HG03066 (cell line): ENCODE measurements around the gene MAST4.

ENCODE experiments used
- ATAC-seq: cut with Tn5 transposase; IDR thresholded peaks from one replicate; pipeline ENCODE4 v1.9.1; 2021; ENCODE audit warnings: low read depth; ENCODE audit not compliant: unreplicated experiment

Gene MAST4

DNA sequence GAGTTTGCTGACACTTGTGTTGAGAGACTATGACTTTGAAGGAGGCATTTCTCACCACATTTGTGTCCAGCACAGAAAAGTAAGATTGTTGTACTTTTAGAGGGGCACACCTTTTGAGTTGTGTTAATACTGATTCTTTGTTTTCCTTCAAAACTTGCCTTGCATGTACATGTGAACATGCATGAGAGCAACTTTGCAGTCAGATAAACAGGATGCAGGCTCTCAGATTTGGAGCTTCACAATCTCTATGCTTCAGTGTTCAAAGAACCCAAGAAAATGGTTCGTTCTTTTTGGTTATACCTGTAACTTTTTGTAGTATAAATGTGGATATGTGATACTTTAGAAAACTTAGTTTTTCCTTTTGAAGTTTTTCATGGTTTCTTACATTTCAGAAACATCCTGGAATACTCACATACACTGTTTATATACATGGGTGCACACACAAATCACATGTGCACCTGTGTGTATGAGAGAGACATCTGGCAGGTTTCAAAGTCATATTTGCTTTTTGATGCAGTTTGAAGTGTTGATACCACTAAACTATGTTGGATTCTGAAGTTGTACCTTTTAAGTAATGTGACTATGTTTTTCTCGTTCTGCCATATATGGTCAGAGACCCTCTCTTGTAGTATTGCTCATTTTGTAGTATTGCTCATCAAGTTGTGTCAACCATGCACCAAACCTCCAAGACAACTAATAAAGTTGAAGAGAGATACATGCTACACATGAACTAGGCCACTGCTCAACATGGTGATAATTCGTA, 409.7 kb downstream of the MAST4 start:
- no peak for ATAC-seq

DNA sequence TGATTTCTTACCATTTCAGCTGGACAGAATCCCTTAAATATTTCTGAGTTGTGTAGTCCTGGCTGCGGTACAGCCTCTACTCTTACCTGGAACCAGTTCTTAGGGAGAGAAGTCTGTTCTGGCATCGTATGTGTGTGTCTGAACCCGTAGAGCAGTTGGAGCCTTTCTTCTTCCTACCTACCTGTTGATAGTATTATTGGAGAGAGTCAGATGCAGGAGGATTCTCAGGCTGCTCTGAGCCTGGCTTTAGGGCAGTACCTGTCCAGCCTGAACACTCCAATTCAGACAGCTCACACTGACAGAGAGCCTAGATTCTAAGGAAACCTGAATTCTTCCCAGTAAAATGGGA, 410.3 kb downstream of the MAST4 start:
- ATAC-seq = no peak

DNA sequence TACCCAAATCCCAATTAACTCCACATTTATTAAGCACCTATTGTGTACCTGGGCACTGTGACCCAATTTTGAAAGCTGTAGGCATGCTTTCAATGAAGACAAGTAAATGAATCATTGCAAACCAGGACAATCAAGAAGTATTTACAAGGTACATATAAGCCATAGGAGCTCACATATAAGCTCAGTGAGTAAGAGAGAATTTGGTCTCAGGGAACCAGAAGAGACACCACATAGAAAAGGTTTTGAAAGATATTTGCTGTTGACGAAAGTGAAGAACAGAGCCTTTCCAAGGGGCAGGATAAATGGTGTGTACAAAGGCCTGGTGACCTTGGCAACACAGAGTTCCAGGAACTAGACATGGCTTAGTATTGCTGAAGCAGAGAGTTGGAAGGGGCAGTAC, 412.8 kb downstream of the MAST4 start:
- ATAC-seq = no peak

DNA sequence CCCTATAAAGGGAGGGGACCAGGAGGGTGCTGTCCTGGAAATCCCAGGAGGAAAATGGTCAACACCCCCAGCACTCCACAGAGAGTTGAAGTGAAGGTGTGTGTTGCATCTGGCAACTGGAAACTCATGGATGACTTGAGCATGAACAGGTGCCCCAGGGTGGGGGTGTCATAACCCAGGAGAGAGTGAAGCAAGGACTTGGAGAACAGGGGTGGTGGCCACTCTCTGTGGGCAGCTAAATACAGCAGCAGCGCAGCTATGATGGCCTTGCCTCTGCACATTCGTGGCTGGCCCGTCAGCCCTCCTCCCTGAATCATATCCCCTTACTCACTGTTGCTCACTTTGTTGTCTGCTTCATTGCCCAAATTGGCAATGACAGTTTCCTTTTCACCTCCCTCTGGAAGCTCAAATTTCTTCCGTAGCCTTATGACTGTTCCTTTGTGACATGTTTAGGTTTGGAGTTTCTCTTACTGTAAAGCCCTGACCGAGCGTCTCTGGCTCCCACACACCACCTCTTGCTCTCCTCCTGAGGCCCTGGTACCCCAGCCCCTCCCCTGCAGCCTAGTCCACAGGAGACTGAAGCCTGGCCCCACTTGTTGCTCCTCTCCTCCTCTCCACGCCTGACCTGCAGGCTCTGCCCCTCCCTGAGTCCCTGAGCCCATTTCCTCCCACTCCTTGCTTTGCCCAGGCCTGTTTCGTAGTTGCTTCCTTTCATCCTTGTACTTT, 414.7 kb downstream of the MAST4 start:
- no peak for ATAC-seq

DNA sequence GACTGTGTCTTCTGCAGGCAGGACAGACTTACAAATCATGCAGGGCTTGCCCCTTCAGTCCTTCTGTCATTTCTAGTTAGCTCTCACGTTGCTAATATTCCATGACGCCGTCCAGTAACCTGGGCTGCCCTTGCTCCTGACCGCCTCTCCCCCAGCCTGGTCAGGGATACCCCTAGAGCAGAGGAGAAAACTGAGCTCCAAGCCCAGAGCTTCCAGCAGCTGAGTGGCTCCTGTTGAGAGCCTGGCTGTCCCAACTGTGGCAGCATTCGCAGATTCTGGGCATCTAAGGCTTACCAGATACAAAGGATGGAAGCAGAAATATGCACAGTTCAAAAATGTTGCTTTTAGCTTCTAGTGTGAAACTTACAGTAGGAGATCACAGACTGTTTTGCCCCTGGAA, 415.2 kb downstream of the MAST4 start:
- ATAC-seq = no peak

DNA sequence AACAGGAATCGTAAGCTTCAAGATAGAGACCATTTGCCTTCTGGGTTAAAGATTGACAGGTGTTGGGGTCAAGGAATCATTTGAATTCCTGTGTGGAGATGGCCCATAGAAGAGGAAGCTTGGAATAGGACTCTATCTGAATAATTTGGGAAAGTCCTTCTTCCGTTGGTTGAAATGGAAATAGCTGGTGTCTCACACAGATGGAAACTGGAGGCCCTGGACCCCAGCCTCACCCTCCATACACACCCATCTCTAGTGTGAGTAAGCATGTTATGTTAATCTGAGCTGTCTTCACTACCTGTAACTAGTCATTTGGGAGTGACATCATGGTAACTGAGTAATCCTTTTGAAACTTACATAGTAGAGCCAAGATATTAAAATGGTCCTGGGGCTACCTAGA, 416.0 kb downstream of the MAST4 start:
- no peak for ATAC-seq

DNA sequence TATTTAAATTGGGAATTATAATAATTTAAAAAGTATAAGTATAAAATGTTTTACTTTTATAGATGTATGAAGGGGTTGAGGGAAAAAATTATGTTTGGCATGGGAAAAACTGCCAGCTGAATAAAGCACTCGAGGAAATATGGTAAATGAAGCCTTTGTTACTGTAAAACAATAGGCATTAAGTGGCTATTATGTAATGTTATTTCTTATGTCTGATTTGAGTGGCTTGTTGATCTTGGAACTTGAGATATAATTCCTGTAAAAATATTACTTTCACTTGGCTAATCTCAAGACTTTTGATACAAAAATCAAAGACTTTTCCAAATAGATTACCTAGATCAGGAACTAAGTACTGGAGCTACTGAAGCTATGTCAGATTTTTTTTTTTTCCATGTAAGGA, 417.5 kb downstream of the MAST4 start:
- no peak for ATAC-seq

DNA sequence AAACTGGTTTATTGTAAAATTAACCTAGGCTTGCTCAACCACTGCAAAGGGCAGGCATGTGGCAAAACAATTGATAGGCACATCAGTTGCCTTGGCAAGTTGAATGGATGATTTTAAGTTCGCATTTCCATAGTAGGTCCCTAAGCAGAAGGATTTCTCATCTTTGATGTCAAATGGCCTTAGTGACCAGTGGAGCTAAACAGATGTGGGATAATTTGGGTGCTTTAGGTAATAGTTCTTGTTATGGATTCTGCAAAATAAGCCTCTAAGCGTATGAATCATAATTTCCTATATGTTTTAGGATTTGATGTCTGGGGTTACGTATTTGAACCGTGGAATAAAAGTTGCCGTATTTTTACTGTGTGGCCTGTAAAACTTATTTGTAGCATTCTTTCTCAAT, 418.0 kb downstream of the MAST4 start:
- ATAC-seq = no peak

DNA sequence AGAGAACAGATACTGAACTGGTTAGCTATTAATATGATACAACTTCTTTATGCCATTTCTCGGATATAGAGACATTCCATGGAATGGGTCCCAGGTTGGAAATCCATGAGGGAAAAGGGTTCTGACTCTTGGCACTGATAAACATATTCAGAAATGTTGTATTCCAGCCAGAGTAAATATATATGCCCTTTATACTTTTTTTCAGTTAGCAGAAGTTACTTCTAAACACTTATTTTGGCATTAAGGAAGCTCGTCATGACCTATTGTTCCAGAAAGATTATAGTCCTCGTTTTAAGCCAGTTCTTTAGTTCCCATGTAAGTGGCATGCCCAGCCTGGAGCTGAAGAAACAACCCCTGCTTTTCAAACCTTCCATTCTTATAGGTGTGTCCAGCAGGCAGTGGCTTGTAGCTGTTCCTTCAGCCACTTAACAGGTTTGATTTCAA, 418.8 kb downstream of the MAST4 start:
- ATAC-seq = no peak

DNA sequence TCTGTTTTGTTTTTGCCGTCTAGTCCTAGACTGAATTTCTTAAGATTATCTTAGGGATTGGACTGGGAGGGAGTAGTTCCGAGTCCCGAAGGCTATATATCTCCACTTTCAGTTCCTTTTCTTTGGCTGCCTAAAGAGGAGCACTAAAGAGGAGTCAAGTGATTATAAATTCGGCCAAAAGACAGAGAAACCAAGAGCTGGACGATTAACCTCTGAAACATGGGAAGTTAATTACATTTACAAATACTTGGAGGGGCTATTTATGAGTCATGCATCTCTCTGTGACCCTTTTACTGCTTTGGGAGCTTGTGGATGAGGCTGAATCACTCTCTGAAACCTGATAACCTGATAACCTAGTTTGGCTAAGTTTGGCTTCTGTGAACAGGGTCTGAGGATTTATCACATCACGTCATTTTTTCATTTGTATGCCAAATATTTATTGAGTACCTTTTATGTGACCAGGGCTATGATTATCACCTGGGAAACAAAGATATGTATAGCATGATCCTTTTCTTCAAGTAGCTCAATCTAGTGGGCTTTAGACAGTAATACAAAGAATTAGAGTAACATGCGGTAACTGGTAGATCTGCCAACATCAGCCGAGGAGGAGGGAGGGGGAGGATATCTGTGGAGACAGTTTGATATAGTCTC, 419.5 kb downstream of the MAST4 start:
- no peak for ATAC-seq

DNA sequence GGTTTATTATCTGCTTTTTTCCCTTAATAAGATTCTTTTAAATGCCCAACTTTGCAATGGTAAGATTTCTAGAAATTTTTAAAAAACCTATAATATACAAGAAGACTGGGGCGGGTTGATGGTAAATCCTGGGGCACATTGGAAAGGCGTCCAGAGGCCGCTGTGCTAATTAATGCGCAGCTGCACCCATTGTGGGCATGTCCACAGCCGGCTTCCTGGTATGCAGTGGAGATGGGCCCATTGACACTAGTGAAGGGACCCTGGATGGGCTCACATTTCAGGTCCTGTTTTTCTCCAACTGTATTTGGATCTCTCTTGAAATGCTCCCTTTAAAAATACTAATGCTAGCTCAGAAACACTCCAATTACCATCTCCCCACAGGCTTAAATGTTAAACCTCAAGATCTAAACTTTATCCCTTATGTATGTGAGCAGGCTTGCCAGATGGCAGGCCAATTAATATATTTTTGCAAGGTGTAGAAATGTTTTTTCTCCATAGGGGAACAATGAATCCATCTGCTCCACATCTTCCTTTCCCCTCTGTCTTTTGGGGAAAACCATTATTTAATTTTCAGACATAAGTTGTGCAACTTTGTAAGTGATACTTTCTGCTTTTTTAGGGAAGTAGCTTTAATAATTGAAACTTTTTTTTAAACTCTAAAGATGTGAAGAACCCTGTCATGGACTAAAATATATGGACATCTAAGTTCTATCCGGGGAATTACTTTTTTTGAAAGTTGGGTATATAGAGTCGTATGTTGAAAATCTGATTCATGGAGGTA, 423.1 kb downstream of the MAST4 start:
- ATAC-seq = no peak

DNA sequence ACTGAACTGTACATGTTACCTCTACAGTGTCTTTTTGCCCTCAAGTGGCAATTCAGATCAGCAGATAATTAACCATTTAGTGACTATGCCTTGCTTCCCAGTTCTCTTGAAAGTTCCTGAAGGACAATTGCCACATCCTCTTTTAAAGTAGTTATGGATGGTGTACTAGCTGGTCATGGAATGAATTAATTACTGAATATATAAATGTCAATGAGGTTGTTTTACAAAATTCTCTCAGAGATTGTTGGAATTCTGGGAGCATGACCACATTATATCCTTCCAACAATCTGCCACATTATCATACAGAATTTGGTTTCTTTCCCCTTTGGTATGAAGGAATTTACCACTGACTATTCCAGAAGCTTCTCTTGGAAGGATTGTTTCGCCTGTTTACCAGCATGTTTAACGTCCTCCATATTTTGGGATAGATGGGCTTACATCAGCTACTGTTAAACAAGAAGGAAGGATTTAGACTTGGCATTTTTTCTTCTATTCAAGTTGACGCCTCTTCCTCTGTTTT, 424.0 kb downstream of the MAST4 start:
- ATAC-seq = no peak

DNA sequence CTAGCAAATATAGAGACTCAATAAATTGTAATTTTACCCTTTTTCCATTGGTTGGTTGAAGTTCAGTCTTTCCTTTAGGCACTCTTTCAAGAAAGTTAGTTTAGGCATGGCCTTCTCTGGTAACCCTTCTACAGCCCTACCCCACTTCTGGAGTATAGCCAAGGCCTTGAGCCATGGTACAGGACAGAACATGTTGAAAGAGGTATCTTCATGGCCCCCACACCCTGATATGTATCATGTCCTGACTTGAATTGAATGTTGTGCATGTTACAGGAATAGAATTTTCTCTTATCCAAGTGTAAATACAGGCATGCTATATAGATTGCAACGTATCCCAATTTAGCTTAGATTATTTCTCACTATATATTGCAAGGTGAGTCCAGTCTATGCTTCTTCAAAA, 424.8 kb downstream of the MAST4 start:
- no peak for ATAC-seq

DNA sequence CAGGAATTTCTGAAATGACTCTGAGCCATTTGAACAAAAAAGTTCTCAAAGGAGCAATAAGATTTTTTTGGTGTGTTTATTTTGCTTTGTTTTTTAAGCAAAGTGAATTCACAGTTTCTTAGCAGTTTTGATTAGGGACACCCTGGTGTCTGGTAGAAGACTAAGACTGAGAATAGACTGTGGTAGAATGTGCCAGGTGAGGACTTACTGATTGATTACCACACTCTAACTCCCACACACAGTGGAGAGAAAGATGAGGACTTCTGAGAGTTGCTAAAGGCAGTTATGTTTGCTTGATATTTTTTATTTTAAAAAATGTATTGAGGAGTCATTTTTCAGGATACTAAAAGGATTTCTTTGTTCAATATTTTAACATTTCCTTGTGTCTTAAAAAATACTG, 425.3 kb downstream of the MAST4 start:
- no peak for ATAC-seq

DNA sequence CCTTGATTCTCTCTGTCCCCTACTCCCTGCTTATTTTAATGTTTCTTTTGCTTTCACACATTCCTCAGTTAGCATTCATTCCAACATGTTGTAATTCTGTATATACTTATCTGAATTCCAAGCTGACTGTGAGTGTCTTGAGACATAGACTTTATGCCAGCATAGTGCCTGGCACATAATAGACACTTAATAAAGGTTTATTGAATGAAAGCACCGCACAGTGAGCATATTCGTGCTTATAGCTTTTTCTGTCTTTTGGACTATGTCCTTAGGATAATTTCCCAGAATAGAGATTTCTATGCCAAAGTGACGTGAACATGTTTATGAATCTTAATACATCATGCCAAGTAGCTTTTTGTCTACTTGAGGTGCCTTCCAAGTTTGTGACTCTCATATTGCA, 425.8 kb downstream of the MAST4 start:
- no peak for ATAC-seq

DNA sequence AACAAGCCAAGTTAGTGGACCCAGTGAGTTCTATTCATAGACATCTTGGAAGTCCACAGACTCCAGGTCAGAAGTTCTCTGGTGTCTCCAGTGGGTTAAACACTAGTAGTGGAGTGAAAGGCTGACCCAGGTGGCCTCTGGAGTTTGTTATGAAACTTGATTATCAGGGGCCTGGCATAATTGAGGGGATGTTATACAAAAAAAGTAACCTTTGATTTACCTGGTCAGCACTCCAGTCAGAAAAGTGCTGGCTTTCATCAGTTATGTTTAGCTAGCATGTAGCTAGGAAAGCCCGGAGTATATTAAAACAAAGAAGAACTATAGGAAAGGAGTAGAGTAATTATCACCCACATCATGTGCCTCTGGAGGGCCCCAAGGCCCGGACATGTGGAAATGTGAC, 429.3 kb downstream of the MAST4 start:
- no peak for ATAC-seq

DNA sequence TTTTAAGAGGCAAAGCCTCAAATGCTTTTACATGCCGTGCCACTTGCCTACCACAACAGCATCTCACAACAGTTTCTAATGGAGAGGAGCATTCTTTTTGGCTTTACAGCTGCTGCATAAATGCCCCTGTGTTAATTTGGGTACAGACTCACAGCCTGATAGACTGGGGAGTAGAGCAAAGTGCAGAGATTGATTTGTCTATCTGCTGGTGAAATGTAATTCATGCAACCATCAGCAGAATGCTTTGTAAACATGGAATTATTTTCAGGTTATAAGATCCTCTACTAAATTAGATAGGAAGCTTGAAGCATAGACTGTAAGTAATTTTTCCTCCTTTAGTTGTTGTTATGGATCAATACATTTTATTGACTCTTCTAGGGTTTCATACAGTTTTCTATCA, 430.1 kb downstream of the MAST4 start:
- no peak for ATAC-seq

DNA sequence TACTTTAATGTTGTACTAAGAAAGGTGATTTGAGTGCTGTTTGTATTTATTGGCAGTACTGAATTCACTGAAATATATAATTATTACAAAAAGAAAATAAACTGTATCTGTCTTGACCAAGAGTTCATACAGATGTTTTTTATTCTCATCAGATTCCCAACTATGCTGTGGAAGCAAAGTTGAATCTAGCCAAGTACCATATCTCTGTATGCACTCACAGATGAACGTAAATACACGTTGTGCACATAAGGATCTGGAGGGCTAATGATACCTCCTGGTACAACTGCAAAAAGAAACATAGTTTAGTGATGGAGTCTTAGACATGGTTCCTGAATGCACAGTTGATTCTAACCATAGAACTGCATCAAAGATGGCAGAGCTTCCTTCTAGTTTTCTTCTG, 431.0 kb downstream of the MAST4 start:
- no peak for ATAC-seq

DNA sequence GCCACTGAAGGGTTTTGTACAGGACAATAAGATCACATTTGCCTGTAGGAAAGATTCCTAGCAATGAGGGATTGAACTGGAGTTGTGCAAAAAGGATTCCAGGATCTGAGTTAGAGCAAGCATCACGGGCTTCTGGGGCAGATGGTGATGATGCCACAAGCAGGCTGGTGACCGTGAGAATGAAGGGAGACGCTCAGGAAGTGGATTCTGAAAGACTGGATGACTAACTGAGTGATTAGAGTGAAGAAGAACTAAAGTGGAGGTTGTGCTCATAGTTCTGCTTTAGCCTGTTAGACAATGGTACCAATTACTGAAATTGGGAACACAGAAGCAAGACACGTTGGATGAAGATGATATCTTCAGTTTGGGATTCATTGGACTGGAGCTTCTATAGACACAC, 432.2 kb downstream of the MAST4 start:
- no peak for ATAC-seq

DNA sequence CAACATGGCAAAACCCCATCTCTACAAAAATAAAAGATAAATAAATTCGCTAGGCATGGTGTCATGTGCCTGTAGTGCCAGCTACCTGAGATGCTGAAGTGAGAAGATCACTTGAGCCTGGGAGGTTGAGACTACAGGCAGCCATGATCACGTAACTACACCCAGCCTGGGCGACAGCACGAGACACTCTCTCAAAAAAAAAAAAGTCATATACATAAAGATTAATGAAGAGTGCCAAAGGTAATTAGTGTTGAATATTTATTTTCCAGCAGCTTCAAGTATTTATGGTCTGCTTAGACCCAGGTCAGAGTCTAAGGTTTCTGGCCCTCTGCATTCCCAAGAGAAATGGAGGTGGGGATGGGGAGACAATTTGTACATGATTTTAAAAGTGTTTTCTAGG, 432.7 kb downstream of the MAST4 start:
- ATAC-seq = no peak

DNA sequence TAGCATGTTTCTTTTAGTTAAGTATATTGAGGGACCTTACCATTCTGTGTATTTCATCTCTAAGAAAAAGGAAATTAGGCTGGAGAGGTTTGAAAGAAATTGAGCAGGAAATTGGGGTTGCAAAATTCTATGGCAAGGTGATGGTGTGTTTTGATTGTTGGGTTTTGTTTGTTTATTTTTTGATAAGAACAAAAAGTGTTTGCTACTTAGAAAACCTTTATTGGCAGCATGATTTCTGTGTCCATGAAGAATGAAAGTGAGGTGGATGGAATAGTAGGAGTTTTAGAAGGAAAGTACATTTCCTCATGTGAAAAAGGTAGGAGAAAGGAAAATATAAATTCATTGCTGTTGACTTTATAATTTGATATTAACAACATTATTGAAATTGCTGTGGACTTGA, 433.3 kb downstream of the MAST4 start:
- no peak for ATAC-seq
